ENCODE results near the gene OR1J4.
"Not testable (repeated sequence)": the region's sequence is repeated elsewhere in the genome, so short reads cannot be mapped to it uniquely, and the experiment has no call there.

Gene OR1J4, protein sequence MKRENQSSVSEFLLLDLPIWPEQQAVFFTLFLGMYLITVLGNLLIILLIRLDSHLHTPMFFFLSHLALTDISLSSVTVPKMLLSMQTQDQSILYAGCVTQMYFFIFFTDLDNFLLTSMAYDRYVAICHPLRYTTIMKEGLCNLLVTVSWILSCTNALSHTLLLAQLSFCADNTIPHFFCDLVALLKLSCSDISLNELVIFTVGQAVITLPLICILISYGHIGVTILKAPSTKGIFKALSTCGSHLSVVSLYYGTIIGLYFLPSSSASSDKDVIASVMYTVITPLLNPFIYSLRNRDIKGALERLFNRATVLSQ
- 0 reads per million in 2 donors for total RNA-seq

DNA sequence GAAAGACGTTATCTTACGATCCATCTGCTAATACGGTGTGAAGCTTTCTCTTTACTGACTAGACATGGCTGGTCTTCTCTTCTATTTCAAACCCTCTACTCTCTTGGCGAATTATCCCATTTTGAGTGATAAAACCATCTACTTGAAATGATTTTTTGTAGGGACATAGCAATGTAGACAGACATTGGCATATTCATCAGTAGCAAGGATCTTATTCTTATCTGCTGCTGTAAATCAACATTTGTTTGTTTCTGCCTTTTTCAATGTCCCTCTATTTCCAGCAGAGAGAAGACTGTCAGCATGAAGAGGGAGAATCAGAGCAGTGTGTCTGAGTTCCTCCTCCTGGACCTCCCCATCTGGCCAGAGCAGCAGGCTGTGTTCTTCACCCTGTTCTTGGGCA is at the start of gene OR1J4:
OR1J4 (plus strand) TSS at position 301 of the 400 bp plus-strand sequence; CDS start at position 301, 0 bp downstream.
- no peak for DNase-seq

DNA sequence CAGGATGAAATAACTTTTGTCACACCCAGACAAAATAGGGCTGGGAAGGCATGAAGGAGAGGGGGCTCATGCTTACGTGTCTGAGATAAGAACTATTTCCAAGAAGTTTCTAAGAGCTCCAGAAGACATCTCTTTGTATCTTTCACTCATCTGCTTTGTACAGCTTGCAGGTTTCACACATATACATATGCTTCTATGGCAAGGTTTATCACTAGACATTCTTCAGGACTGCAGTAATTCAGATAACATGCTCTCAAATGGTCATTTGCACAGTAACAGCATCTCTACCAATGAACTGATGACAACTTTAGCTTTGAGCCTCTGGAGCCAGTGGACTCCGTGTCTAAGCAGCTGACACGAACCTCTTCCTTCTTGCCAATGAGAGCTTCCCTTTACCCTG is 44.4 kb upstream of the OR1J4 start:
- DNase-seq: no peak

DNA sequence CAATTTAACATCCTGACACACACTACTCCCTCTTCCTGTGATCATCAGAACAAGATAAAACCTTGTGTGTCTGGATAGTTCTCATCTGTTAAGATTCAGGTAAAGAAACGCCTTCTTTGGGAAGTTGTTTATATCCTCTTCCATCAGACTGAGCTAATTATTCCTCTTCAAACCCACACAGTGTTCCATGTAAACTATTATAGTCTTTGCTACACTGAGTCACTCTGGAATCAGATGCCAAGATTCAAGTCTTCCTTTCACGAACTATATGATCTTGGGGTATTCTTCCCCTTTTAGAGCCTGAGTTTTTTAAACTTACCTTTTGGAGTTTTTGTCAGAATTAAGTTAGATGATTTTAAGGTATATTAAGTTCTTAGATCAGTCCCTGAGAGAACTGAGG is 43.2 kb upstream of the OR1J4 start:
- no peak for DNase-seq

DNA sequence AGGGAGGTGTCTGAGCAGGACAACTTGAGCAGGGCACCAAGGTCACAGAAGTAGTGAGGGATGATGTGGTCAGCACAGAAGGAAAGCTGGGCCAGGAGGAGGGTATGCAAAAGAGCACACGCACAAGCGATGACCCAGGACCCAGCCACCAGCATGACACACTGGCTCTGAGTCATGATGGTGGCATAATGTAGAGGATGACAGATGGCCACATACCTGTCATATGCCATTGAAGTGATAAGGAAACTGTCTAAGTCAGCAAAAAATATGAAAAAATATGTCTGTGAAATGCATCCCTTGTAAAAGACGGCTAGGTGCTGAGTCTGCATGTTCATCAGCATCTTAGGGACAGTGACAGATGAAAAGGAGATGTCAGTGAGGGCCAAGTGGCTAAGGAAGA is 41.6 kb upstream of the OR1J4 start:
- no peak for DNase-seq

DNA sequence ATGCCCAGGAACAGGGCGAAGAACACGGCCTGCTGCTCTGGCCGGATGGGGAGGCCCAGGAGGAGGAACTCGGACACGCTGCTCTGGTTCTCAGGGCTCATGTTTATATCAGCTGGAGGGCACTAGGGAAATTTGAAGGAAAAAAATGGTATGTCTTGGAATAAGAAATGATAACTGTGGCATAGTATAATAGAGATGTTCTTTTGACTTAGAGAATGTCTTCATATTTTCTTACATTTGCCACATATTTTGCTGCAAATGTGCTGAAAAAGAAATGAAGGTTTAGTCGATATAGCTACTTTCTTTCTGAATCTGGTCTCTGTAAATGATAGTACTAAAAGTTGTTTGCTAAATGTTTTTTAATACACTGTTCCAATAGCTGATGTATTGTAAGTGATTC is 41.1 kb upstream of the OR1J4 start, which contains the start of gene OR1J1:
OR1J1 (minus strand) TSS at position 101 of the 400 bp plus-strand sequence; CDS start at position 101, 0 bp downstream.
- DNase-seq: no peak

DNA sequence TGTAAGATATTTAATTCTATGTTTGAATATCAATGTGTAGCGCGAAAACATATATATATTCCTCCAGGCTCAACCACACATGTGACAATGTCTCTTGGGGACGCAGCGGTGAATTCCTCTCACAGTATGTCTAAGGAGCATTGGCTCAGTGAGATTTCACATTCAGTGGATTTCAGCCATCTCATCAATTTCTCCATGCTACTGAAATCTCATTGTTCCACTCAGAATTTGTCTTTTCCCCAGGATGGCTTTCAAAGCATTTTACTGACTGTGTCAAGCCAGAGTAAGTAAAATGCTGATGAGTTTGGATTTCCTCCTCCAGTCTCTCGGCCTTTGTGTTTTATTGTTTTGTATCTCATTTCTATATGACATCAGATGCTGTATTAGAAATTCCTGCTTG is 39.9 kb upstream of the OR1J4 start:
- DNase-seq: no peak

DNA sequence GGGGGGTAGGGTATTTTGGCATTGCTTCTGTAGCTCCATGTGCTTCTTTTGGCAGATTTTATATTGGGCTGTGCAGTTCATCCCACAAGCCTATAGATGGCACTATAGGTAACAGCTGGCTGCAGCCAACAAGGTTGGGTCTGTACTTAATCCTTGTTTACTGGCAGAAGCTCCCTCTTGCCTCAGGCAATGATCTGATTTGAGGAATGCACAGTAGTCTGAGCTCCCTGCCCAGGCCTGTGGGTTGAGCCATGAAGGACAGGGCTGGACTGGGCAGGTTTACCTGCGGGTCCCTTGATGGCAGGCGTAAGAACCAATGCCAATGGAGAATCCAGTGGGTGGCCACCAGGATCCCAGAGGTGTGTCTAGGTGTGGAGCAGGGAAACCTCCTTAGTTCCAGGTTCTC is 20.1 kb upstream of the OR1J4 start:
- peak in 1 of 5 experiments; percentile 39 for DNase-seq

DNA sequence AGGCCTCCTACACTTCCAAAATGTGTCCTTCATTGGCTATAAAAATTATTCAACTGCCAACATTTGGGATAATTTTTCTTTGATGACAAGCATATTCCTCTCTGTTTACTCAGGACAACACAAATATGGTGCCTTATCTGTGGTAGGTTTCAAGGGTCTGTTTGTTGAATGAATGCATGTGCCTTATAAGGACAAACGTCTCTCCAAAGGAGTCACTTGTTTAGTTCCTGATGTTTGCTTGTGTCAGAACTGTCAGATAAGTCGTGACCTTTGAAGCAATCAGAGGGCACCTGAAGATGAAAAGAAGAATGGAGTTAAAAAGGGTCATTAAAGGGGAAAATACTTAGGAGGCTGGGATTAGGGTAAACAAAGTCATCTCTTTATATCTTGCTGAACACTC is 12.0 kb upstream of the OR1J4 start:
- DNase-seq: no peak

DNA sequence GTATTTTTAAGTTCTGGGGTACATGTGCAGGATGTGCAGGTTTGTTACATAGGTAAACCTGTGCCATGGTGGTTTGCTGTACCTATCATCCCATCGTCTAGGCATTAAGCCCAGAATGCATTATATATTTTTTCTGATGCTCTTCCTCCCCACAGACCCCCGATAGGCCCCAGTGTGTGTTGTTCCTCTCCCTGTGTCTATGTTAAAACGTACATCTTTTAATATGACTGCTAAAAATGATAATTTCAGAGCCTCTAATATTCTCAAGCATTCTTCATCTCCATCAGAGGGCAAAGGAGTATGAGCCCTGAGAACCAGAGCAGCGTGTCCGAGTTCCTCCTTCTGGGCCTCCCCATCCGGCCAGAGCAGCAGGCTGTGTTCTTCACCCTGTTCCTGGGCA is 8.4 kb upstream of the OR1J4 start, which contains the start of gene OR1J2:
OR1J2 (plus strand) TSS at position 301 of the 400 bp plus-strand sequence; CDS start at position 301, 0 bp downstream.
- no peak for DNase-seq

DNA sequence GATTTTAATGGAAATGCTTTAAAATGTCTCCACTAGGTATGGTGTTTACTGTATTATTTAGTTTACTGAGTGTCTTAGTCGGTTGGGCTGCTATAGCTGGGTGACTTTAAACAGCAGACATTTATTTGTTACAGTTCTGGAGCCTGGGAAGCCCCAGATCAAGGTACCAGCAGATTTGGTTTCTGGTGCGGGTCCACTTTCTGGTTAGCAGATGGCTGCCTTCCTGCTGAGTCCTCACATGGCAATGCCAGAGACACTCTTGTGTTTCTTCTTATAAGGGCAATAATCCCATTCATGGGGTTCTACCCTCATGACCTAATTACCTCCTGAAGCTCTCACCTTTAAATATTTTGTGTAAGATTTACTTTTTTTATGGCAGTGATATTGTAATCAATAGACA is 715 bp upstream of the OR1J4 start:
- DNase-seq: no peak

DNA sequence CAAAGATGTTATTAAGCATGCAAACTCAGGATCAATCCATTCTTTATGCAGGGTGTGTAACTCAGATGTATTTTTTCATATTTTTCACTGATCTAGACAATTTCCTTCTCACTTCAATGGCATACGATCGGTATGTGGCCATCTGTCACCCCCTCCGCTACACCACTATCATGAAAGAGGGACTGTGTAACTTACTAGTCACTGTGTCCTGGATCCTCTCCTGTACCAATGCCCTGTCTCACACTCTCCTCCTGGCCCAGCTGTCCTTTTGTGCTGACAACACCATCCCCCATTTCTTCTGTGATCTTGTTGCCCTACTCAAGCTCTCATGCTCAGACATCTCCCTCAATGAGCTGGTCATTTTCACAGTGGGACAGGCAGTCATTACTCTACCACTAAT is 435 bp downstream of the OR1J4 start:
- no peak for DNase-seq

DNA sequence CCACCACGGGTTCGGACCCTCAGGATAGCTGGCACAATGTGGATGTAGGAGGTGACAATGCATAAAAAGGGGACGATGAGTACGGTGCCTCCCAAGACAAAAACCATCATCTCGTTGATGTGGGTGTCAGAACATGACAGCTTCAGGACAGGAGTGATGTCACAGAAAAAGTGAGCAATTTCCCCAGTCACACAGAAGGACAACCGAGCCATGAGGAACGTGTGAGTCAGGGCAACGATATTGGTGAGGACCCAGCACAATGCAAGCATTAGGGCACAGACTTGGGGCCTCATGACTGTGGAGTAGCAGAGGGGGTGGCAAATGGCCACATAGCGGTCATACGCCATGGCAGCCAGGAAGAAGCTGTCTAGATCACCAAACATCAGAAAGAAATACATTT is 7.7 kb downstream of the OR1J4 start:
- no peak for DNase-seq

DNA sequence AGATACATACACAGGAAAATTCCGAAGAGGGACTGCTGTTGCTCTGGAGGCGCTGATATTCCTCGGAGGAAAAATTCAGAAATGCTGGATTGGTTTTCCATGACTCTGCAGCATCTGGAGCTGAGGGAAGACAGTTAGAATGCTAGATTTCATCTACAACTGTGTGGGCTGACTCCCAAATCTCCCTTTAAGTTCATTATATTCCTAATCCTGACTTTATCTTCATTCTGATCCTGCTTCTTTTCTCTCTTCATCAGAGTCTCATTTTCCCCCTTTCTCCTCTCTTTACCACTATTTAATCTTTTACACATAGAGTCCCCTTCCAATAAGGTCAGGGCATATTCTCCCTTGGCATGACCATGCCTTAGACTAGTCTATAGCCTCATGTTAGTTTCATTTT is 8.3 kb downstream of the OR1J4 start, which contains the start of gene OR1N1:
OR1N1 (minus strand) TSS at position 101 of the 400 bp plus-strand sequence; CDS start at position 101, 0 bp downstream.
- DNase-seq: no peak

DNA sequence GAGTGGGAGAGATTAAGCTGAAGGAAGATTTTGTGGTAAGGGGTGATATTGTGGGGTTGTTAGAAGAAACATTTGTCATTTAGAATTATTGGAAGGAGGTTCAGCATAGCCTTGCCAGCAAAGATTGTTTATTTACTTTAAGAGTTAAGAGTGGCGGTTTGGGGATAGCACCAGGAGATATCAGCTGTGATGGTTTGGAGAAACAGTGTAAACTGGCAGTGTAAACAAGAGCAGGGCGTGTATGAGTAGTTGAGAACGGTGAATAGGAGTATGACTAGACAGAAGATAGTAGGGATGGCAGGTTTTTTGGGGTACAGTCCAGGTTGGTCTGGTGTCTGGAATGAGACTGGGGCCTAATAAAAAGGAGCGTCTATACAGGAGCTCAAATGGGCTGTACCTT is 12.2 kb downstream of the OR1J4 start:
- DNase-seq: not testable (repeated sequence)

DNA sequence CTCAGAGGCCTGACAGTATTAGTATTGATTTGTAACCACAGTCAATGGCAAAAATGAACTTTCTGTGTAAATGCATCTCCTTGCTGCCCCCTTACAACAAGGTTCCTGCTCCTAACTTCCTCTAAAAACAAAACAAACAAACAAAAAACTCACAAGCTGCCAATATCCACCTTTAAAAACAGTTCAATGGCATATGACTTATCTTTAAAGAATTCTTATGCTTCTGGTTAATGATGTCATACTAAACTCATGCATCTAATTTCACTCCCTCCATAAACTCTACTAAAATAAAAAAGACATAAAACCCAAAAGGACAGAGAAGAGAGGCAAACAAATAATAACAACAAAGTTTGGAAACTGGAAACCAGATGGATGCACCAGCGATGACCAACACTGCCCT is 17.2 kb downstream of the OR1J4 start:
- no peak for DNase-seq

DNA sequence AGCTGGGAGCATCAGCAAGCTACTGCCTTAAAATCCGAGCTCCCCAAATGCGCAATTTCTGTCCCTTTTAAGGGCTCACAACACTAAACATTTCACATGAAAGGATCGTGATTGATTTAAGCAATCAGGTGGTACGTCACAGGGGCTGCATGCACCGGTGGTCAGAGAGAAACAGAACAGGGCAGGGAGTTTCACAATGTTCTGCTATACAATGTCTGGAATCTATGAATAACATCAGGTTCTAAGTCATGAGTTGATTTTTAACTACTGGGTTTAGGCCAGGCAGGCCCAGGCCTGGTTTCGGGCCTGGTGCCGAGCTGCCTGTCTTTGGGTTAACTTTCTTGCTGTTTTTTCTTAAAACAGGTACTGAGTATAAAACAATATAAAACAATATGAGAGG is 18.1 kb downstream of the OR1J4 start:
- DNase-seq: not testable (repeated sequence)

DNA sequence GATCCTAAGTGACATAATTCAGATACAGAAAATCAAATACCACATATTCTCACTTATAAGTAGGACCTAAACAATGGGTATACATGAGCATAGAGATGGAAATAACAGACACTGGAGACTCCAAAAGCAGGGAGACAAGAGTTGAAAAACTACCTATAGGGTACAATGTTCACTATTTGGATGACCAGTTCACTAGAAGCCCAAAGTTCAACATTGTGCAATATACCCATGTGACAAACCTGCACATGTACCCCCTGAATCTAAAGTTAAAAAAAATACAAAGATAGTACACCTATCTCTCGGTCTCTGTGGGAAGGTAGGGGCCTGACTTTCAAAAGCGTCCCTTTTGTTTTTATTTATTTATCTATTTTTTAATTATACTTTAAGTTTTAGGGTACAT is 19.8 kb downstream of the OR1J4 start:
- no peak for DNase-seq

DNA sequence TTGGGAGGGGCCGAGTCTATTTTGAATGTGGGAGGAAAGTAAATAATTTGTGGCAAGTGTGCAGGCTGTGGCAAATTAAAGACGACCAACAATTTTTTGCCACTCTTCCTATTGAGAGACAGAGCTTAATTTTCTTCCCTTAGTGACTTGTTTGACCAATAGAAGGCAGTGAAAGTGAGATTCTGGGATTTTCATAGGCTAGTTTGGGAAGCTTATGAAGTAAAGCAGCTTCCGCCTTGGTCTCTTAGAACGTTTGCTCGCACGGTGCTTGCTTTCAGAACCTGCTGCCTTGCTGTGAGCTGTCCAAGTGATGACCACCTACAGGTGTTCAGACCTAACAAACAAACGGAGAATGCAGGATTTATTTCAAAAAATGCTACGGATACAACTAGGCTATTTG is 27.3 kb downstream of the OR1J4 start:
- no peak for DNase-seq

DNA sequence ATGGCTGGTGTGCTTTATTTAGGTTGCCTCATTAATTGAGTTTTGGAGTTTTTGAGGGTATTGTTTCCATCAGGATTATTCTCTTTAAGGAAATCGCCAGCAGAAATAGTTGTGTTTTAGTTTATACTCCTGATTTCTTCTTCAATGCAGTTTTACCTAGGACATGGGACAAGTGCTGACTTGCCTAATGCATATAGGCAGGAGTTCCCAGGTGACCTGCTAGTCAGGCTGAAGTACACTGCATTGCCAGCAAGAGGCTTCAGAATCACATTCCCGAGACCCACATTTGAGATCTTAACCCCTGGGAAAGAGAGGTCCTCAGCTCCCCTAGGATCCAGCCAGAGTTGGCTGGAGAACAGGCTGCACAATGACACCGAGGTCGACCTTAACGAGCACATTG is 32.4 kb downstream of the OR1J4 start:
- no peak for DNase-seq

DNA sequence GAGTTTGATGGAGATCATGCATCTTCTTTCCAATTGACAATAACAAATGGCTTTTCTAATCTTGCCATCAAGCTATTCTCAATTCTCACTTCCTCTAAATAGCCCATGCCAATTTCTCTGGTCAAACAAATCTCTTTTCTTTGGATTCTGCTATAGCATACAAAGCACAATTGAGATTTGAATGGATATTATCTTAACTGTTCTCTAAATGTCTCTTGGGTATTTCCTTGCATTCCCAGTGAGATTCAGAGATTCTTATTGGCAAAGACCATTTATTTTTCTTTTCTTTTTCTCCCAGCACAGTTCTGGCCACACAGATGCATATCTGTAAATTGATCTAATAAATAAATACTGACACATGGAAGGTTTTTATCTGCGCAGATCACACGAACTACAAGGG is 33.9 kb downstream of the OR1J4 start, which contains the start of gene OR1N2:
OR1N2 (plus strand) TSS at position 301 of the 400 bp plus-strand sequence. CDS start 100 bp downstream, outside the sequence.
- no peak for DNase-seq

DNA sequence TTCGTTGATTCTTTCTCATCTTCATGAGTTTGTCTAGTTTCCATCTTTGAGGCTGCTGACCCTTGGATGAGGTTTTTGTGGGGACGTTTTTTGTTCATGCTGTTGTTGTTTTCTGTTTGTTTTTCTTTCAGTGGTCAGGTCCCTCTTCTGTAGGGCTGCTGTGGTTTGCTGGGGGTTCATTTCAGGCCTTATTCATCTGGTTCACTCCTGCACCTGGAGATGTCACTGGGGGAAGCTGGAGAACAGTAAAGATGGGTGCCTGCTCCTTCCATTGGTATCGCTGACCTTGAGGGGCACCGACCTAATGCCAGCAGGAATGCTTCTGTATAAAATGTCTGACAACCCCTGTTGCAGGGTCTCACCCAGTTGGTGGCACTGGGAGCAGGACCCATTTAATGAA is 42.5 kb downstream of the OR1J4 start:
- DNase-seq: no peak

DNA sequence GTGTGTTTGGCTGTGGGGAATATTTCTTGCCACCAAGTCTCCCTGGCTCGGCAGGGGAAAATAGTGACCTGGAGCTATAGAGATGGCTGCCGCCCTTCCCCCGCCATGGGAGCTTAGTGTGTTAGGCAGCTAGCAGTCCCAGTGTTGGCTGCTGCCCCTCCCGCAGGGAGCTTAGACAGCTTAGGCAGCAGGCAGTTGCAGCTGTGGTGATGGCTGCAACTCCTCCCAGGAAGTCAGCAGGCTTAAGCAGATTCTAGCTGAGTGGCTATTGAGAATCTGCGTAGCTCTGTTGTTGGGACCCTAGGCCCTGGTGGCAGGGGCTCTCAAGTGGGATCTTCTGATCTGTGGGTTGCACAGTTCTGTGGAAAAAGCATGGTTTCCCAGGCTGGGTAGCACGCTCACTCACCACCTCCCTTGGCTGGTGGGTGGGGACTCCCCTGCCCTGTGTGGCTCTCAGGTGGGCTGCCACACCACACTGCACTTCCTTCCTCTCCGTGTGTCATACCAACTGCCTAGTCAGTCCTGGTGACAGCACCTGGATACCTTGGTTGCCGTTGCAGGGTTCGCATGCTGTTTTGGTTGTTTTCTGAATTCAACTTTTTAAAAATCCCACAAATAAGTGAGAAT is 43.3 kb downstream of the OR1J4 start:
- peak in 1 of 5 experiments; percentile 24 for DNase-seq

DNA sequence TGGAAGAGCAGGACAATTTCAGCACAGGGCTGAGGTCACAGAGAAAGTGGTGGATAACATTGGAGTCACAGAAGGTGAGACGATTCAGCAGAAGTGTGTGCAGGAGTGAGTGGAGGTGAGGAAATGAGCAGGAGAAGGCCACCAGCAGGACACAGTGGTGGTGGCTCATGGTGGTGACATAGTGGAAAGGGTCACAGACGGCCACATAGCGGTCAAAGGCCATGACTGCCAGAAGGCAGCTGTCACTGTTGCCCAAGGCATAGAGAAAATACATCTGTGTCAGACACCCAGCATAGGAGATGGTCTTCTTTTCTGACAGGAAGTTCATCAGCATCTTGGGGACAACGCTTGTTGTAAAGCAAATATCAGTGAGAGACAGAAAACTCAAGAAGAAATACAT is 49.0 kb downstream of the OR1J4 start:
- DNase-seq: no peak

Data from T-helper 2 cell (primary cell).